ENCODE measurements around the gene PHF21B.

The PHF21B gene

GRCh38 chr22:45033136-45033535, 23.3 kb upstream of the PHF21B start:
- TF ChIP-seq CTCF (IDR thresholded peaks at IDR 0.05), result no peak

GRCh38 chr22:45031629-45032403, 22.0 kb upstream of the PHF21B start:
- no peak for TF ChIP-seq CTCF (IDR thresholded peaks at IDR 0.05)

GRCh38 chr22:45029501-45029900, 19.7 kb upstream of the PHF21B start:
- TF ChIP-seq CTCF (IDR thresholded peaks at IDR 0.05), result no peak

GRCh38 chr22:45026511-45026910, 16.7 kb upstream of the PHF21B start:
- no peak for TF ChIP-seq CTCF (IDR thresholded peaks at IDR 0.05)

GRCh38 chr22:45023431-45023830, 13.6 kb upstream of the PHF21B start:
- TF ChIP-seq CTCF (IDR thresholded peaks at IDR 0.05), result no peak

- no peak for TF ChIP-seq CTCF (IDR thresholded peaks at IDR 0.05)
Measured at GRCh38 chr22:45019861-45020655, 10.3 kb upstream of the PHF21B start.

- no peak for TF ChIP-seq CTCF (IDR thresholded peaks at IDR 0.05)
Measured at GRCh38 chr22:45014654-45015053, 4.8 kb upstream of the PHF21B start.
